Measurements from ENCODE around the gene SLC44A3. TPM values are rescaled to one million over a fixed set of nuclear protein-coding genes. Genes with fewer than 3 reads are reported as not detected.
"Not testable (repeated sequence)": the region's sequence is repeated elsewhere in the genome, so short reads cannot be mapped to it uniquely, and the experiment has no call there.

SLC44A3 gene
- total RNA-seq, 1 donor from 2014 or later: 1.5 TPM

- no peak for DNase-seq (ENCODE audit: extremely low read depth, low read depth, low spot score)
These were observed 108.3 kb downstream of the SLC44A3 start for GRCh38 chr1:94928293-94928939.

DNA sequence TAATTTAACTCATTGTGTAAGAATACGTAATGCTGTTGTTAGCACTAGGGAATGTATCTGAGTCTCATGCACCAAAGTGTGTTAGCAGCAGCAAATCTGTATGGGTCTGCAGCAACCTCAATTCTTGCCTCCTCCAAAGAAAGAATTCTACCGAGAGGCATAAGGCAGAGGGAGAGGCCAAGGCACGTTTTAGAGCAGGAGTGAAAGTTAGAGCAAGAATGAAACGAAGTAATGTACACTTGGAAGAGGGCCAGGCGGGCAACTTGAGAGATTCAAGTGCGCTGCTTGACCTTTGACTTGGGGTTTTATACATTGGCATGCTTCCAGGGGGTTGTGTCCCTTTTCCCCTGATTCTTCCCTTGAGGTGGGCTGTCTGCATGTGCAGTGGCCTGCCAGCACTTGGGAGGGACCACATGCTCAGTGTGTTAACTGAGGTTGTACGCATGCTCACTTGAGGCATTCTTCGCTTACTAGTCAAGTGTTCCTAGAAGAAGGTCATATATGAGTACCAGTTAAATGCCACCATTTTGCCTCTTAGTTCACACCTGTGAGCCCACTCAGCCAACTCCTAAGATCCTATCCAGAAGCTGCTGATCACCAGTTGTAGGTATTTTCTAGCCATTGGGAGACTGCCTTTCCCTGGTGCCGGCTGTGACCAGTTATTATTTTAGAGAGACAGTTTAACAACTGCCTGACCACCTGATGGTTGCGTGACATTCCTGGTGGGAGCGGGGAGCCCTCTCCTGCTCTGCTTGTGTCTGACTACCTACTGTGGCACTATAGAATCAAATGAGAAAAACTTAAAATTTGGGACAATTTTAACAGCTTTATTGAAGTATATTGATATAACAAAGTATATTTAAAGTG, 109.4 kb downstream of the SLC44A3 start:
- DNase-seq (ENCODE audit: extremely low read depth, low read depth, low spot score): no peak

DNA sequence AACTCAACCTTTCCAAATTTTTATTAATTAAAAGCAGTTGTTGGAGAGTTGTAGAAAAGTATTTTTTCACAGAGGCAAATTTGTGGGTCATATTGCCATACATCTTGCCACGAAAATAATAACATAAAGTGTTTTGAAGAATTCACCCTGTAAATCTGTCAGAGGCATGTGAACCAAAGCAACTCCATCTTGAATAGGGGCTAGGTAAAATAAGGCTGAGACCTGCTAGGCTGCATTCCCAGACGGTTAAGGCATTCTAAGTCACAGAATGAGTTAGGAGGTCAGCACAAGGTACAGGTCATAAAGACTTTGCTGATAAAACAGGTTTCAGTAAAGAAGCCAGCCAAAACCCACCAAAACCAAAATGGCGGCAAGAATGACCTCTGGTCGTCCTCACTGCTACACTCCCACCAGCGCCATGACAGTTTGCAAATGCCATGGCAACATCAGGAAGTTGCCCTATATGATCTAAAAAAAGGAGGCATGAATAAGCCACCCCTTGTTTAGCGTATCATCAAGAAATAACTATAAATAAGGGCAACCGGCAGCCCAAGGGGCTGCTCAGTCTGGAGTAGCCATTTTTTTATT, 111.2 kb downstream of the SLC44A3 start:
- no peak for DNase-seq (ENCODE audit: extremely low read depth, low read depth, low spot score)

- DNase-seq (ENCODE audit: extremely low read depth, low read depth, low spot score): no peak
These were observed 114.4 kb downstream of the SLC44A3 start for GRCh38 chr1:94934551-94934950.

GRCh38 chr1:94935034-94935433, 114.9 kb downstream of the SLC44A3 start:
- DNase-seq (ENCODE audit: extremely low read depth, low read depth, low spot score): no peak

DNA sequence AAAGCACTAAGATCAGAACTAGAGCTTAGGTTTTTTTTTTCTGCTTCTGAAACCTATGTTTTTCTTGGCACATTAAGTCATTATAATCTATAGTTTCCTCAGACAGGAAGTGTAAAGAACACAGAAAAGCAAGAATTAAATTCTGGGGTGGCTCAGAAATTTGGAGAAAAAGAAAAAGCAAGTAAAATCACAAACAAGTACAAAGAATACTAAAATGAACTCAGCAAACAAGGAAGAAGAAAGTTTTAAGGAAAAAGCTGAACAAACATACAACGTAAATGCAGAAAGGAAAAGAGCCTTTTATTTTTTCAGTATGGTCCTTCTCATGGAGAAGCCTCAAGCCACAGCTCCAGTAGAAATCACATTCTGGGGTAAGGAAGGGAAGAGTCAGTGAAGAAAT, 115.3 kb downstream of the SLC44A3 start:
- DNase-seq (ENCODE audit: extremely low read depth, low read depth, low spot score): no peak

- DNase-seq (ENCODE audit: extremely low read depth, low read depth, low spot score): no peak
These were observed 116.9 kb downstream of the SLC44A3 start for GRCh38 chr1:94936861-94937620.

- DNase-seq (ENCODE audit: extremely low read depth, low read depth, low spot score): no peak
These were observed 117.7 kb downstream of the SLC44A3 start for GRCh38 chr1:94937820-94938219.

- DNase-seq (ENCODE audit: extremely low read depth, low read depth, low spot score): no peak
These were observed 120.6 kb downstream of the SLC44A3 start for GRCh38 chr1:94940738-94941137.

DNA sequence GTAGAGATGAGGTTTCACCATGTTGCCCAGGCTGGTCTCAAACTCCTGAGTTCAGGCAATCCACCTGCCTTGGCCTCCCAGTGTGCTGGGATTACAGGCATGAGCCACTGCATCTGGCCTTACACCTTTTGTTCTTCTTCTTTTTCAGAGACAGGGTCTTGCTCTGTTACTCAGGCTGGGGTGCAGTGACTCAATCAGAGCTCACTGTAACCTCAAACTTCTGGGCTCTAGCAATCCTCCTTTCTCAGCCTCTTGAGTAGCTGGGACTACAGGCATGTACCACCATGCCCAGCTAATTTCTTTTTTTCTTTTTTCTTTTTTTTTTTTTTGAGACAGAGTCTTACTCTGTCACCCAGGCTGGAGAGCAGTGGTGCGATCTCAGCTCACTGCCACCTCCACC, 121.3 kb downstream of the SLC44A3 start:
- DNase-seq (ENCODE audit: extremely low read depth, low read depth, low spot score): not testable (repeated sequence)

DNA sequence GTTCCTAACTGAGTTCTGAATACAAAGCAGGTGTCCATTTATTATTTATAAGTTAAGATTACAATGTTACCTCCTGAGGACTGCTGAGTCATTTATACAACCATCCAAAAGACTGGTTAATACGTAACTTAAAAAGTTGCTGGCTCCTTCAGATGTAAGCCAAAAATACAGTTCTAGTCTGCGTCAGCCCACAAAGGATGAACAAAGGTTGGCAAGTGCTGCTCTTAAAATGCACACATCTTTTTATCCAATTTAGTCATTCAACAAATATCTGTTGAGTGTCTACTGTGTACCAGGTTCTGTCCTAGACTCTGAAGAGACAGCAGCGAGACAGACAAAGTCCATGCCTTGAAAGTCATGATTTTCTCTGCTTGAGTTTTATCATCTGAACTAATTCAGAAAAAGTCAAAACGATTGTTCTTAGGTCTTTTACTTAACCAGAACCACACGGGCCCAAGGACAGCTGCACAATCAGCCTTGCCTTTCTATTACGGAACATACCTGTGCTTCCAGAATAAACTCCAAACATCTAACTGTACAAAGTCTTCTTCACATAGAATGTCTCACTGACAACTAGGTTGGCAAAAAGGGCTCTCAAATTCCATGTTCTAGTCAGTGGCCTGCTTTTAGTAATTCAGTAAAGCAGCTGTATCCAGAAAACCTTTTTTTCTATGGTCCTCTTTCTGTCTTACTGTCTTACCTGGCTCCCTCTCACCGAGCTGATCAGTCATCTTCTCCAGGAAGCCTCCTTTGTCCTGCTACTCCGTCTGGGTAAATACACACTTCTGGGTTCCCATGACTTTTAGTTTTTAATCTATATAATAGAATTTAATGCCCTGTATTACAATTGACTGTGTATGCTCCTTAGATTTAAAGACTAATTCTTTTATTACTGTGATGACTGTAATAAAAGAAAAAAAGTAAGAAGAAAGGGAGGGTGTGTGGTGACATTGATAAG, 122.3 kb downstream of the SLC44A3 start:
- no peak for DNase-seq (ENCODE audit: extremely low read depth, low read depth, low spot score)

Other genes with a start within 250 kb of the SLC44A3 start
- 267 and 275 TPM in 2 replicates for gene CNN3, start 106.8 kb downstream of the SLC44A3 start, total RNA-seq

All from glomerular endothelial cell (primary cell).